Measurements from ENCODE around the gene C12orf42. TPM values are rescaled to one million over a fixed set of nuclear protein-coding genes. Genes with fewer than 3 reads are reported as not detected.

C12orf42 gene
- total RNA-seq, result 0.05 TPM in 1 of 2 replicates, not detected in the other

GRCh38 chr12:103495469-103496456 is at the start of gene C12orf42:
Gene C12orf42 (minus strand): TSS chr12:103495968. CDS start chr12:103478426, 17,542 bp downstream.
- DNase-seq, result peak; percentile 4

DNA sequence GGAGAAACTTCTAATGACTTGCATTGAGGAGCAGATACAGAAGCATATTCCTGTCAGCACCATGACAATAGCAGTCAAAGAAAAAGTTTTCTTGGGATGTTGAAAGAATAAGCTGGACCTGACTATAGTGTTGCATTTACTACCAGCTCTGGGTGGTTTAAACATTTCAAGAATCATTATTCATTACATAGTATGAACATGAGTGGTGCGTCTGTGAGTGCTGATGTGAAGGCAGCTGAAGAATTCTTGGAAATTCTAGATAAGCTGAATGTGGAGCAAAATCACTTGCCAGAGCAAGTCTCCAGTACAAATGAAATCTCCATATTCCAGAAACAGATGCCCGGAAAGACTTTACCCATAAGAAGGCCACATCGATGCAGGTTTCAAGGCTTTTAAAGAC is 46.3 kb upstream of the C12orf42 start:
- no peak for DNase-seq

DNA sequence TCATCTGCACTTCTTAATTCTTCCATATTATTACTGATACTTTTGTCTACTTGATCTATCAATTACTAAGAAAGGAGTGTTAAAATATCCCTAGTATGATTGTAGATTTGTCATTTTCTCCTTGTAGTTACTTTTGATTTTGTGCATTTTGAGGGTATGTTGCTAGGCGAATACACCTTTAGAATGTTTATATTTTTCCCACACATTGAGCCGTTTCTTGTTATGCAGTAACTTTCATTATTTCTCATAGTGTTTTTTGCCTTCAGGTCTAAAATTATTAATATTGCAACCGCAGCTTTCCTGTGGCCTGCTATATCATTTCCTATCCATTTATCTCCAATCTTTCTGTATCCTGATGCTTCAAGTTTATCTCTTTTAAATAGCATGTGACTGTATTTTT is 44.6 kb upstream of the C12orf42 start:
- no peak for DNase-seq

DNA sequence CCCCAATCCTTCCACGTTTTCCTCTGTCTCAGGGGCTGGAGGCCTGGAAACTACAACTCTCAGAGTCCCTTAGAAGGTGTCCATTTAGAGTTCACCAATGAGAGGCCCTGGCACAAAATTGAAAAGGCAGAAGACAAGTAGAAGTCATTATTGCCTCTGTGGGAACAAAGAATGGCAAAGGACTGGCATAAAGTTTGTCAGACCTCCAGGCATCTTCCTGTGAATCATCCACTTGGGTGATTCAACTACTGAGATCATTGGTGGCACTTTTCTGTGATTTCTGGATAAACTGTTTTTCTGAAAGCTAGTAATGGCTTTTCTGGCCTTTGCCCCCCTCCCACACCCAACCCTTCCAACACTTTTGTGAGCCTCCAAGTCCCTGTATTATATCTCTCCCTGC is 42.6 kb upstream of the C12orf42 start:
- no peak for DNase-seq

- DNase-seq, result no peak
Observed at GRCh38 chr12:103530307-103531066, 34.7 kb upstream of the C12orf42 start.

- no peak for DNase-seq
Observed at GRCh38 chr12:103529306-103529705, 33.5 kb upstream of the C12orf42 start.

DNA sequence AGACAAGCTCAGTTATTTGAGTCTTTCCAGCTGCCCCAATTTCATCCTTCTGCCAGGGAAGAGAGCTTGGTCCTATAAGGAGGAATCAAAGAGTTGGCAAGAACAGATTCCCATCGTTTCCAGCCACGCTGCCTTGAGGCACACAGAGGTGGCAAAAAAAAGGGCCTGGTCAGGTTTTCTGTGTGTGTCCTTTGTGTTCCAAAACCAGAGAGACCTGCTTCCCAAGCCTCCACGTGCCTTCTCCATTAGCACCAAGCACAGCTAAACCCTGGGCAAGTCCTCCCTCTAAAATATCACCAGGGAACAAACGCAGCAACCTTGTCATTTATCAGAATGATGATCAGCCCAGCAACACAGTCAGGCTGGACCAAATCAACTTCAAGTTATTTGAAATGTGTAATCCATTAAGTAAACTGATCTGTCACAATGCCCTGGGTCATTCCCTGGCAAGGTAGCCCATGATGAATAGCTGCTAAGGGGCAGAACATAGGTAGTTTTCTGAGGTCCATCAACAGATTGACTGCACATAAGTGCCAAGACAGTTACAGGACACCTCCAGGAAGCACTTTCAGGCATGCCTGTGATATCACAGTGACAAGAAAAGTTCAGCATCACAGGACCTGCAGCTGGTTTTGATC is 28.6 kb upstream of the C12orf42 start:
- no peak for DNase-seq

GRCh38 chr12:103523771-103524170 is 28.0 kb upstream of the C12orf42 start:
- DNase-seq, result no peak

- DNase-seq, result no peak
Observed at GRCh38 chr12:103520686-103521215, 25.0 kb upstream of the C12orf42 start.

GRCh38 chr12:103519632-103520031 is 23.9 kb upstream of the C12orf42 start:
- no peak for DNase-seq

DNA sequence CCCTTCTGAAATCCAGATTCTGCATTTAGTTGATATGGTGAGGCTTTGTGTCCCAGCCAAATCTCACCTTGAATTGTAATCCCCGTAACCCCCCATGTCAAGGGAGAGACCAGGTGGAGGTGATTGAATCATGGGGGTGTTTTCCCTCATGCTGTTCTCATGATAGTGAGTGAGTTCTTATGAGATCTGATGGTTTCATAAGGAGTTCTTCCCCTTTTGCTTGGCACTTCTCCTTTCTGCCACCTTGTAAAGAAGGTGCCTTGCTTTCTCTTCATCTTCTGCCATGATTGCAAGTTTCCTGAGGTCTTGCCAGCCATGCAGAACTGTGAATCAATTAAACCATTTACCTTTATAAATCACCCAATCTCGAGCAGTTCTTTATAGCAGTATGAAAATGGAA is 23.1 kb upstream of the C12orf42 start:
- no peak for DNase-seq

DNA sequence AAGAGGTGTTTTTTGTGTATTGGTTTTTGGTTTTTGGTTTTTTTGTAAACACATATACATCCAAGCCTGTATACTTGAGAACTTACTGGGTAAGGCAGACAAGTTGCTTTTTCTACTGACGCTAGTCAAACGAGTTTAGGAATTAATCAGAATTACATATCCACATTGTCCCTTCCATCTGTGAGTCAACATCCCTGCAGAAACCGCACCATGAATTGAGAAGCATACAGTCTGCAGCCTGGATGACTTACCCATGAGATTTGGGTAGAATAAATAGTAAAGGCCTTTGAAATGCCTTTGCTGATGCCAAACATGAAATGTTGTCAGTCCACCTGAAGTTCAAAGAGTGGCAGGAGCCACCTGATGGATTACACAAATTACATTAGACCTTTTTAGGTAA is 21.4 kb upstream of the C12orf42 start:
- no peak for DNase-seq

GRCh38 chr12:103515341-103515740 is 19.6 kb upstream of the C12orf42 start:
- no peak for DNase-seq

- no peak for DNase-seq
Observed at GRCh38 chr12:103513875-103514274, 18.1 kb upstream of the C12orf42 start.

GRCh38 chr12:103505371-103506236 is 9.8 kb upstream of the C12orf42 start:
- DNase-seq, result no peak

DNA sequence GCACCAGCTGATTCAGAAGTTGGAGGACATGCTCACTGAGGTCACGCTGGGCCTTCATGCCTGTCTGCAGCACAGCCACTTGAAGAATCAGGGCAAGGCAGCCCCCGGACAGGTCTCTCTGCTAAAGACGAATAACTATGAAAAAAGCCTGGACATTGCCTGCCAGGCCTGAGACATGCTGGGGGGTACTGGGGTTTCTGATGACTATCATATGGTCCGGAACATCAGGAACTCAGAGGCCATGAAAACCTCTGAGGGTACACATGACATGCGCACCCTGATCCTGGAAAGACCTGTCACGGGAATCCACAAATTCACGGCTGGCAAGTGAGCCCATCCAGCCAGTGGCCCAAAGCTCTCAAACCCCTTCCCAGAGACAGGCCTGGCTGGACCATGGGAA is 8.8 kb upstream of the C12orf42 start:
- DNase-seq, result no peak

GRCh38 chr12:103503546-103504480 is 8.0 kb upstream of the C12orf42 start:
- DNase-seq, result no peak

GRCh38 chr12:103501447-103501846 is 5.7 kb upstream of the C12orf42 start:
- no peak for DNase-seq

- no peak for DNase-seq
Observed at GRCh38 chr12:103499571-103499970, 3.8 kb upstream of the C12orf42 start.

- DNase-seq, result no peak
Observed at GRCh38 chr12:103498990-103499389, 3.2 kb upstream of the C12orf42 start.
